RWPE1 (cell line): ENCODE data around the gene SSC4D.

Source experiments
- CTCF ChIA-PET: fragments of 350-600 bp; sonication (Branson Sonifier 250); formaldehyde crosslinking; extraction: SDS; loops from one replicate; lab custom pipeline; 2021; lab: Yijun Ruan, JAX
- POLR2A ChIA-PET: fragments of 400-600 bp; formaldehyde crosslinking; extraction: SDS; loops from one replicate; lab custom pipeline; 2020; ENCODE audit warnings: antibody characterized with exemption; ENCODE audit not compliant: low non-redundant PET; lab: Yijun Ruan, JAX
- DNase-seq: peaks from one replicate; pipeline ENCODE4 v3.0.0; 2012; ENCODE audit warnings: low spot score
- H3K27ac ChIP-seq: fragments of 450-650 bp; 2 replicates; pipeline ENCODE4 v1.5.1; 2017
- CTCF ChIP-seq: fragments of 450-650 bp; conservative IDR thresholded peaks from 2 replicates; pipeline ENCODE4 v1.5.1; 2017; ENCODE audit warnings: low read depth, mild to moderate bottlenecking

SSC4D gene

DNA sequence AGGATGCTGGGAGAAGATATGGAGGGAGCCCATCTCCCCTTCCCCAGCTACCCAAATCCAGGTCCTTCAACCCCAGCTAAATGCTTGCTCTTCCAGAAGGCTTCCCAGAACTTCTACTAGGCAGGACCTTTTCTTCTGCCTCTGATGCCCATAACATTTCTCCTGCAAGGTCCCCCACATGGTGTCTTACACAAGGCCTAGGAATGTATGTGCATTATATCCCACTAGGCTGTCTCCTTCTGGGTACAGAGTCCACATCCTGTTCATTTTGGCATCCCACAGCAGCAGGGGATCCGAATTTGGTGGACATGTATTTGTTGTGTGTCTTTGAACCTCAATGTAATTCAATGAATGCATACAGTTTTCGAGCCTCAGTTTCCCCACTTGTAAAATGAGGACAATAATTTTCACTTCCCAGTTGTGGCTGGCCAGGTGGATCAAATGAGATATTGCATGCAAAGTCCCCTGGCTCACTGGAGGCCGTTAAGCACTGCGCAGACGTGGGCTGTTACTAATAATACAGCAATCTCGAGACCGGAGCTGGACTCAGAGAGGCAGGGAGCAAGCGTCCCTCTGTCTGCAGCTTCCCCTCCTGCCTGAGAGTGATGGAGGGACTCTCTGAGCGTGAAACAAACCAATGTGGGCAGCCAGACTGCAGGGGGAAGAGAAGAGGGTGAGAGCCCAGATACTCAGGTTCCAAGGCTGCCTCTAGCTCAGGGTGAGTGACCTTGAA lies 32.1 kb downstream of the SSC4D start:
- no peak for DNase-seq
- ChIA-PET CTCF (interaction anchor here (0.7 kb wide), 1 partner anchor 8 kb away, joined by 3 read pairs; no protein-coding TSS in a partner anchor), POLR2A (no interaction called here)

GRCh38 chr7:76375251-76375650 lies 34.2 kb downstream of the SSC4D start:
- no peak for TF ChIP-seq CTCF
- ChIA-PET CTCF (no interaction called here), POLR2A (no interaction called here)
- no peak for DNase-seq
- peak overlapping the region; percentile 63; the same call in 1 of the 2 replicates for H3K27ac ChIP-seq

More for the DNA sequence above, 32.1 kb downstream of the SSC4D start:
- TF ChIP-seq CTCF: no peak
- H3K27ac ChIP-seq: peak overlapping the region; percentile 99

- H3K27ac ChIP-seq: peak overlapping the region; percentile 63
- peak; percentile 64 for DNase-seq
These were observed 36.3 kb downstream of the SSC4D start for GRCh38 chr7:76372984-76373833.

DNA sequence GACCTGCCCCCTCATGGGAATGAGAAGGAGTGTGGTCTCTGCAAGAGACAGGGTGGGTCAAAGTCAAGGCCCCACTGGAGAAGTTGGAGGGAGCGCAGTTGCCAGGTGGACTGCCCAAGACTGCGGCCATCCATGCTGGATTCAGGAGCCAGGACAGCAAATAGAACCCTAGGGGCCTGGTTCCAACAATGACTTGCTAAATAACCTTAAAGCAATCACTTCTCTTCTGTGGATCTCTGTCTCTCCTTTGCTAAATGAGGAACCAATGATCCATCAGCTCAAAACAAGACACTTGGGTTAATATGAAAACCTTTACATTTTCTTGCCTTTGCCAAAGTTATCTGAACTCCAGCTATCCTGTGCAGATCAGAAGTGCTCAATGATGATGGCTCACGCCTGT lies 38.1 kb downstream of the SSC4D start:
- no peak for DNase-seq
- POLR2A ChIA-PET: no interaction called here

More at GRCh38 chr7:76372984-76373833, 36.3 kb downstream of the SSC4D start:
- TF ChIP-seq CTCF: no peak
- ChIA-PET POLR2A (no interaction called here), CTCF (no interaction called here)

DNA sequence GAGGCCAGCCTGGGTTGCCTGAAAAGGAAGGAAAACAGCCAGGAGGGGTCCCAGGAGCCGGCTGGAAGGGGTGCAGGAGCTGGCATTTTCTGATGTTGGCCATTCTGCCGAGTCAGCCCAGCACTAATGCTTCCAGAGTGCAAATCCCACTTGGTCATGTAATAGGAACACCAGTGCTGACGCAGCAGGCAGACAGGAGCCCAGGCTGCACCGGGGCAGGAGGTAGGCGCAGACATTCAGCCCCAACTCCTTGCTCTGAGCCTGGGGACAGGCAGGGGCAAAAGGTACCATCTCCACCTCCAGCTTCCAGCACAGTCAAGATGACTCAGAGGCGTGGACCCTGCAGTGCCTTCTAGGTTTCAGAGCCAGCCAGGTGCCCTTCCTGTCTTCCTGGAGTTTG lies 40.5 kb downstream of the SSC4D start:
- ChIA-PET POLR2A (no interaction called here), CTCF (interaction anchor here (0.6 kb wide), 1 partner anchor 10 kb away, joined by 3 read pairs; the partner anchor contains the start of gene YWHAG)
- H3K27ac ChIP-seq: peak overlapping the region; percentile 65
- DNase-seq: no peak
- TF ChIP-seq CTCF: no peak

More for the DNA sequence above, 38.1 kb downstream of the SSC4D start:
- H3K27ac ChIP-seq: peak overlapping the region; percentile 2; the same call in 1 of the 2 replicates
- no peak for TF ChIP-seq CTCF
- CTCF ChIA-PET: interaction anchor here (0.6 kb wide), 1 partner anchor 14 kb away, joined by 4 read pairs; no protein-coding TSS in a partner anchor

- H3K27ac ChIP-seq: peak overlapping the region; percentile 65; the same call in 1 of the 2 replicates
- CTCF ChIA-PET: no interaction called here
- TF ChIP-seq CTCF: no peak
- DNase-seq: no peak
- POLR2A ChIA-PET: no interaction called here
These were observed 41.3 kb downstream of the SSC4D start for GRCh38 chr7:76368190-76368589.
